Measurements from ENCODE around the gene PPP2R5E. TPM values are rescaled to one million over a fixed set of nuclear protein-coding genes. Genes with fewer than 3 reads are reported as not detected.

PPP2R5E gene
- total and polyA plus RNA-seq, 2 donors (not counting 3 experiments of a cell fraction or from before 2014, with no cell fraction given) = 4.9 to 52.5 TPM

- peaks cover 36% of the 10 kb centered on the region for H3K79me2 ChIP-seq (ENCODE audit: control insufficient read depth, insufficient read depth, low read length)
- no peak overlapping the region for H3K9ac ChIP-seq (replicated peaks; ENCODE audit: extremely low read depth, insufficient read depth, low read length)
- no peaks in the 10 kb centered on the region for H3K36me3 ChIP-seq (ENCODE audit: control insufficient read depth in 2 of 2, extremely low read depth in 1 of 2, insufficient read depth in 2 of 2, low read length in 2 of 2)
- ChIA-PET POLR2A (interaction anchor here (0.6 kb wide), 1 partner anchor 23 kb away, joined by 3 read pairs; no protein-coding TSS in a partner anchor), CTCF (interaction anchor here (0.6 to 1.5 kb wide), 2 partner anchors 10 to 280 kb away, joined by 3 to 4 read pairs; no protein-coding TSS in a partner anchor)
- no peaks in the 10 kb centered on the region for H3K27me3 ChIP-seq (ENCODE audit: control insufficient read depth in 2 of 2, insufficient read depth in 2 of 2, low read length in 2 of 2)
- dilution Hi-C loops (cut with MboI; ENCODE audit: extremely low pct_ligation_motif_present, low sequenced_read_pairs) = no loop called here
- peaks cover 3% of the 10 kb centered on the region for H4K20me1 ChIP-seq (replicated peaks; ENCODE audit: control insufficient read depth, extremely low read depth, insufficient read depth, low read length)
- no peak overlapping the region for H3K4me3 ChIP-seq (replicated peaks in 1 of 3; ENCODE audit: insufficient read depth in 1 of 3, low read depth in 1 of 3, low read length in 3 of 3)
- DNase-seq (ENCODE audit: low read depth, low spot score) (no peak), FAIRE-seq (no peak)
- no peak overlapping the region for H3K27ac ChIP-seq (ENCODE audit: insufficient read depth, low read depth, low read length)
- no peak overlapping the region for H3K4me2 ChIP-seq (ENCODE audit: insufficient read depth, low read length)
- H3K9me3 ChIP-seq (replicated peaks; ENCODE audit: control insufficient read depth, insufficient read depth, low read length) = no peaks in the 10 kb centered on the region
- intact Hi-C loops (cut with micrococcal nuclease) = no loop called here
- no peaks in the 10 kb centered on the region for H3K9me1 ChIP-seq (replicated peaks; ENCODE audit: control insufficient read depth, extremely low read depth, insufficient read depth, low read length)
- BruUV-seq (replicated peaks) = no TSS peak
- TF ChIP-seq MYC (IDR thresholded peaks at IDR 0.05; ENCODE audit: low read depth, low read length) (no peak), EZH2 (IDR thresholded peaks at IDR 0.05; ENCODE audit: borderline replicate concordance, low read depth, low read length, severe bottlenecking) (no peak), JUN (IDR thresholded peaks at IDR 0.05; ENCODE audit: borderline replicate concordance, insufficient read depth, insufficient read length, low read depth) (no peak), POLR2AphosphoS5 (IDR thresholded peaks at IDR 0.05; ENCODE audit: insufficient read depth, low read depth, low read length) (no peak), MAX (IDR thresholded peaks at IDR 0.05; ENCODE audit: insufficient read depth, insufficient read length) (no peak), CTCF (IDR thresholded peaks at IDR 0.05; ENCODE audit: extremely low read depth in 1 of 2, insufficient read depth in 1 of 2, low read depth in 1 of 2, low read length in 2 of 2) (no peak), GATA2 (IDR thresholded peaks at IDR 0.05; ENCODE audit: insufficient read depth, insufficient read length, low read depth, low read length) (no peak), FOS (IDR thresholded peaks at IDR 0.05; ENCODE audit: borderline replicate concordance, insufficient read depth, low read length) (no peak), POLR2A (IDR thresholded peaks at IDR 0.05; ENCODE audit: low read depth, low read length) (no peak)
- H2AFZ ChIP-seq (ENCODE audit: low read depth, low read length) = no peak overlapping the region
- peaks cover 6% of the 10 kb centered on the region for H3K4me1 ChIP-seq (ENCODE audit: control insufficient read depth, extremely low read depth, insufficient read depth, low read length)
Measured at GRCh38 chr14:63432888-63433552, 110.2 kb downstream of the PPP2R5E start.

Data from endothelial cell of umbilical vein (primary cell).